GM23338 (cell line): ENCODE results near the gene CAMTA1.

Experiments
- CREB1 ChIP-seq: fragments of 250-450 bp; sonication (Bioruptor Pico); IDR thresholded peaks from 2 replicates; pipeline ENCODE4 v1.5.0; 2020; ENCODE audit warnings: low read depth, mild to moderate bottlenecking, moderate library complexity
- CTCF ChIP-seq, 2 experiments: fragments of 200-600 bp in 1 of 2; sonication (generic) in 1 of 2; conservative IDR thresholded peaks; 2 replicates each; pipeline versions ENCODE4 v1.5.1 to v1.6.1; 2016 to 2017; ENCODE audit warnings: antibody characterized with exemption in 2 of 2, low read depth in 2 of 2, mild to moderate bottlenecking in 2 of 2, moderate library complexity in 1 of 2
- JUNB ChIP-seq: IDR thresholded peaks from one replicate; pipeline ENCODE4 v1.6.1; 2016; ENCODE audit warnings: antibody characterized with exemption; ENCODE audit not compliant: unreplicated experiment
- POLR2AphosphoS5 ChIP-seq: IDR thresholded peaks from 2 replicates; pipeline ENCODE4 v1.6.1; 2016; ENCODE audit warnings: antibody characterized with exemption, low read depth

GRCh38 chr1:6959491-6959890, 174.2 kb downstream of the CAMTA1 start:
- no peak for TF ChIP-seq CTCF (conservative IDR thresholded peaks at IDR 0.05; ENCODE audit: low read depth in 2 of 2)
- TF ChIP-seq CREB1 (CRISPR knock-in tag): no peak
- no peak for TF ChIP-seq JUNB
- no peak for TF ChIP-seq POLR2AphosphoS5
